ENCODE measurements around the gene NUMA1.
A peak's percentile ranks its signal among the peaks of the same experiment; 100 is the strongest.

NUMA1 gene

DNA sequence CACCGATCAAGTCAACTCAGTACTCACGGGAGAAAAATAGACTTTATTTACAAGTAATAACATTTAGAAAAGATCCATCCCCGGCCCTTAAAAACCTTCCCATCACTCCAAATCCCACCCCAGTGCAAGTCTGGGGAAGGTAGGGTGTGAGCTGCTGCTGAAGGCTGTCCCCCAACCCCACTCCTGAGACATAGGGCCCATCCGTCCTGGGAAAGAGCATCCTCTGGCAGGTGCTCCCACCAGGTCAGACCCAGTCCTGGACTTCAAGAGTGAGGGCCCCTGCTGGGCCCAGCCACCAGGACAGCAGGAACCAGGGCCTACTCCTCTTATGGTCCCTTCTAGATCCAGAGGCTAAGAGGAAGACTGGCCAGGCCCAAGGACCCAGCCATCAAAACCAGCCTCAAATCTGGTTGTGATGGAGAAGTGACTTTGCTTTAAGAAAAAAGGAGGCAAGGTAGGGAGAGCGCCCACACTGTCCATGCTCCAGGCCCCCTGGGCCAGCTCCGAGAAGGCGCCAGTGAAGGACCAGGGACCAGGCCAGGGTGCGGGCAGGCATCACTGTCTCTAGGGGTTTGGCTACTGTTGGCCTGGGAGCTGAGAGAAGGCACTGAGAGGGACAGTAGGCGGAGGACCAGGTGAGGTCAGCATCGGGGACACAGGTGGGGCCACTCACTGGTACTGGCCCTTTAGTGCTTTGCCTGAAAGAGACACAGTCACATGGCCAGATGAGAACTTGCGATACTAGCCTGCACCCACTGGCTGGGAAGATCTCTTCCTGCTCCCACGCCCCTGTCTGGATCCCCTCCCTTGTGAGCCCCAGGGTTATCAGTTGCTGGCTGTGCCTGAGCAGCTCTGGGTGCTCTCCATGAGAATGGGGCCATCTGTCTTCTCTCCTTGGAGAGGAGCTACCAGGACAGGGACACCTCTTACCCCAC, 77.2 kb downstream of the NUMA1 start:
- no peak for DNase-seq (ENCODE audit: low read depth)
- peaks cover 66% of the 10 kb centered on the region for H3K36me3 ChIP-seq (ENCODE audit: control insufficient read depth, insufficient read depth, low read length, severe bottlenecking)
- no peaks in the 10 kb centered on the region for H3K9me3 ChIP-seq (ENCODE audit: control insufficient read depth, low read length)

DNA sequence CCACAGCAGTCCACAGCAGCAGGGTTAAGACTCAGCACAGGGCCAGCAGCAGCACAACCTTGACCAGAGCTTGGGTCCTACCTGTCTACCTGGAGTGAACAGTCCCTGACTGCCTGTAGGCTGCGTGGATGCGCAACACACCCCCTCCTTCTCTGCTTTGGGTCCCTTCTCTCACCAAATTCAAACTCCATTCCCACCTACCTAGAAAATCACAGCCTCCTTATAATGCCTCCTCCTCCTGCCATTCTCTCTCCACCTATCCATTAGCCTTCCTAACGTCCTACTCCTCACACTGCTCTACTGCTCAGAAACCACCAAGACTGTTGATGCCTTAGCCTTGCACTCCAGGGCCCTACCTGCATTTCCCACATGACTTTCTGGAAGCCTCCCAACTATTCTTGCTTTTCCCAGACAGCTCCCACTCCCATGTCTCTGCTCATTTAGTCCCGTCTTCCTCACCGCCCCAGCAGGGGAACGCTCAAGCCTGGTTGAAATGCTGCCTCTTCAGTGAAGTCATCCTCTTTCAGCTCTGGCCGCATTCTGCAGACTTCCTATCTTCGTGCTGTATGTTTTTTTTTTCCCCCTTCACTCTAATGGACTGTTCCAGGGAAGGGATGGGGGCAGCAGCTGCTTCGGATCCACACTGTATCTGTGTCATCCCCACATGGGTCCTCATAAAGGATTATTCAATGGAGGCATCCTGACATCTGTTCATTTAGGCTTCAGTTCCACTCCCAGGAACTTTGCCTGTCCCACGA, 78.3 kb downstream of the NUMA1 start:
- H3K36me3 ChIP-seq (ENCODE audit: control insufficient read depth, insufficient read depth, low read length, severe bottlenecking), result peaks cover 55% of the 10 kb centered on the region
- no peak overlapping the region for H3K4me3 ChIP-seq (ENCODE audit: low read length)
- no peak overlapping the region for H3K9ac ChIP-seq (ENCODE audit: low read length)
- DNase-seq (ENCODE audit: low read depth), result no peak
- no peaks in the 10 kb centered on the region for H3K9me3 ChIP-seq (ENCODE audit: control insufficient read depth, low read length)
- no peaks in the 10 kb centered on the region for H3K27me3 ChIP-seq (replicated peaks; ENCODE audit: control insufficient read depth, insufficient read depth, low read length)
- H3K4me1 ChIP-seq (ENCODE audit: control insufficient read depth, insufficient read depth, low read length), result peaks cover 9% of the 10 kb centered on the region

More for the DNA sequence above, 77.2 kb downstream of the NUMA1 start:
- H3K9ac ChIP-seq (ENCODE audit: low read length), result no peak overlapping the region
- no peaks in the 10 kb centered on the region for H3K27me3 ChIP-seq (replicated peaks; ENCODE audit: control insufficient read depth, insufficient read depth, low read length)
- H3K4me3 ChIP-seq (ENCODE audit: low read length), result no peak overlapping the region
- H3K4me1 ChIP-seq (ENCODE audit: control insufficient read depth, insufficient read depth, low read length), result peaks cover 9% of the 10 kb centered on the region

DNA sequence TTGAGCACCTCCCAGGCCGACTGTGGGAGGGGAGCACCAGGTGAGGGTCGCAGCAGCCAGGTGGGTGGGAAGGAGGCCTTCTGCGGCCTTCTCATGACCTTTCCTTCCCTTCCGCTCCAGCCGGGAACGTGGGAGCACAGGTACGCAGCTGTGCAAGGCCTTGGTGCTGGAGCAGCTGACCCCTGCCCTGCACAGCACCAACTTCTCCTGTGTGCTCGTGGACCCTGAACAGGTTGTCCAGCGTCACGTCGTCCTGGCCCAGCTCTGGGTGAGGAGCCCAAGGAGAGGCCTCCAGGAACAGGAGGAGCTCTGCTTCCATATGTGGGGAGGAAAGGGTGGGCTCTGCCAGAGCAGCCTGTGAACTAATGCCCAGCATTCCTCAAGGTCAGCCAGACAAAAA, 79.1 kb downstream of the NUMA1 start:
- Histone ChIP-seq H3K4me1 (ENCODE audit: control insufficient read depth, insufficient read depth, low read length) (peaks cover 9% of the 10 kb centered on the region), H3K27me3 (replicated peaks; ENCODE audit: control insufficient read depth, insufficient read depth, low read length) (no peaks in the 10 kb centered on the region), H3K4me3 (ENCODE audit: low read length) (no peak overlapping the region), H3K36me3 (ENCODE audit: control insufficient read depth, insufficient read depth, low read length, severe bottlenecking) (peaks cover 47% of the 10 kb centered on the region), H3K9ac (ENCODE audit: low read length) (no peak overlapping the region), H3K9me3 (ENCODE audit: control insufficient read depth, low read length) (no peaks in the 10 kb centered on the region)
- DNase-seq (ENCODE audit: low read depth), result no peak

DNA sequence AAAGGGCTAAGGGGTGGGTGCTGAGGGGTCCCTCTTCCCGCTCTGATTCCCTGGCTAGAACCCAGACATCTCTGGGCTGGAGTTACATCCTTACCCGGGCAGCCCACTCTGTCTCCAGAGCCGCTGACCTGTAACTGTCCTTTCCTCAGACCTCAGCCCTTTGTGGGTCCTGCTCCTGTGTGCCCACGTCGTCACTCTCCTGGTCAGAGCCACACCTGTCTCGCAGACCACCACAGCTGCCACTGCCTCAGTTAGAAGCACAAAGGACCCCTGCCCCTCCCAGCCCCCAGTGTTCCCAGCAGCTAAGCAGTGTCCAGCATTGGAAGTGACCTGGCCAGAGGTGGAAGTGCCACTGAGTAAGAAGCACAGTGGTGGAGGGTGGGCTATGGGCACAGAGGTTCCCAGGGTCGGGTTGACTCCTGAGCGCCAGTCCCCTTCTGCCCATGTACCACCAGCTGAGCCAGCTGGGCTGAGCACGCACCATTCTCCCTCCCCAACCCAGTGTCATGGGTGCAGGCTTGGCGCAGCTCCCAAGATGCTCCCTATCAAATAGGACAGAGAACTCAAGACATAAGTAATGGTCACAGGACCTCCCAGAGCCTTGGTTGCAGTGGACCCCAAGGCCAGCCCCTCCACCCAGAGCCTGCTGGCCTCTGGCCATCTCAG, 80.0 kb downstream of the NUMA1 start:
- H3K27me3 ChIP-seq (replicated peaks; ENCODE audit: control insufficient read depth, insufficient read depth, low read length), result no peaks in the 10 kb centered on the region
- no peak for DNase-seq (ENCODE audit: low read depth)
- peaks cover 9% of the 10 kb centered on the region for H3K4me1 ChIP-seq (ENCODE audit: control insufficient read depth, insufficient read depth, low read length)
- H3K9ac ChIP-seq (ENCODE audit: low read length), result no peak overlapping the region
- H3K36me3 ChIP-seq (ENCODE audit: control insufficient read depth, insufficient read depth, low read length, severe bottlenecking), result peaks cover 38% of the 10 kb centered on the region
- no peak overlapping the region for H3K4me3 ChIP-seq (ENCODE audit: low read length)
- H3K9me3 ChIP-seq (ENCODE audit: control insufficient read depth, low read length), result no peaks in the 10 kb centered on the region

- peaks cover 32% of the 10 kb centered on the region for H3K36me3 ChIP-seq (ENCODE audit: control insufficient read depth, insufficient read depth, low read length, severe bottlenecking)
Measured at GRCh38 chr11:71999798-72000197, 80.5 kb downstream of the NUMA1 start.

GRCh38 chr11:71999362-71999761, 81.0 kb downstream of the NUMA1 start:
- no peaks in the 10 kb centered on the region for H3K27me3 ChIP-seq (replicated peaks; ENCODE audit: control insufficient read depth, insufficient read depth, low read length)
- peak overlapping the region; percentile 25 for H3K4me3 ChIP-seq (ENCODE audit: low read length)
- peaks cover 9% of the 10 kb centered on the region for H3K4me1 ChIP-seq (ENCODE audit: control insufficient read depth, insufficient read depth, low read length)
- no peaks in the 10 kb centered on the region for H3K9me3 ChIP-seq (ENCODE audit: control insufficient read depth, low read length)
- peaks cover 28% of the 10 kb centered on the region for H3K36me3 ChIP-seq (ENCODE audit: control insufficient read depth, insufficient read depth, low read length, severe bottlenecking)
- H3K9ac ChIP-seq (ENCODE audit: low read length), result peak overlapping the region; percentile 20
- DNase-seq (ENCODE audit: low read depth), result peak; percentile 32

More at GRCh38 chr11:71999798-72000197, 80.5 kb downstream of the NUMA1 start:
- Histone ChIP-seq H3K27me3 (replicated peaks; ENCODE audit: control insufficient read depth, insufficient read depth, low read length) (no peaks in the 10 kb centered on the region), H3K4me1 (ENCODE audit: control insufficient read depth, insufficient read depth, low read length) (peaks cover 9% of the 10 kb centered on the region), H3K4me3 (ENCODE audit: low read length) (peak overlapping the region; percentile 25), H3K9ac (ENCODE audit: low read length) (peak overlapping the region; percentile 20), H3K9me3 (ENCODE audit: control insufficient read depth, low read length) (no peaks in the 10 kb centered on the region)
- DNase-seq (ENCODE audit: low read depth), result no peak

DNA sequence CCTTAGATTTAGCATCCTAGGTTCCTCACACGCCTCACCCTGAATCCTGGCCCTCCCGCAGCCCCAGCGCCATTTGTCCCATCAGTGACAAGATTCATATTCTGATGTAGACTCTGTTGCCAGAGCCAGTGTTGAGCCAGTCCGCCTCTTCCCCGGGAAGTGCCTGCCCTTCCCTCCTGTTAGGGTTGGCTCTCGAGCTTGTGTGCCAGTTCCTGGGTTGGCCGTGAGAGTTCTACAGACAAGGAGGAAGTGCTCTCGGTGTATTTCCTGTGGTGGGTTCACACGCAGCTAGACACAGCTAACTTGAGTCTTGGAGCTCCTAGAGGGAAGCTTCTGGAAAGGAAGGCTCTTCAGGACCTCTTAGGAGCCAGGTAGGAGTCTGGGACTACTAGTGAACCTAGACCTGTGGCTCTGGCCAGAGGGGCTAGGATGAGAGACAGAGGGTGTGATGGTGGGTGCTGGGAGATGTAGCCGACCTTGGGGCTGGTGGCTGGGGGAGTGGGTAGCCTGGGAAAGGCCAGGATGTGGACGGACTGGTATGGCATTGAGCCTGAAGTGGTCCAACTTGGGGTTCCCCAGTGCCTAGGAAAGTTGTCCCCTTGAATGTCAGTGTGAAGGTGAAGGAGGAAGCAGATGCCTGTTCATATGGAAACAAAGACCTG, 81.6 kb downstream of the NUMA1 start, which contains the start of gene IL18BP:
Gene IL18BP (plus strand): TSS at position 261 of the 662 bp plus-strand sequence. CDS start 1,076 bp downstream, outside the sequence.
- Histone ChIP-seq H3K36me3 (ENCODE audit: control insufficient read depth, insufficient read depth, low read length, severe bottlenecking) (peaks cover 22% of the 10 kb centered on the region), H3K4me1 (ENCODE audit: control insufficient read depth, insufficient read depth, low read length) (peaks cover 9% of the 10 kb centered on the region), H3K4me3 (ENCODE audit: low read length) (peak within 1 kb of the TSS; percentile 25), H3K27me3 (replicated peaks; ENCODE audit: control insufficient read depth, insufficient read depth, low read length) (no peaks in the 10 kb centered on the region), H3K9ac (ENCODE audit: low read length) (peak within 1 kb of the TSS; percentile 20), H3K9me3 (ENCODE audit: control insufficient read depth, low read length) (no peaks in the 10 kb centered on the region)
- no peak for DNase-seq (ENCODE audit: low read depth)

DNA sequence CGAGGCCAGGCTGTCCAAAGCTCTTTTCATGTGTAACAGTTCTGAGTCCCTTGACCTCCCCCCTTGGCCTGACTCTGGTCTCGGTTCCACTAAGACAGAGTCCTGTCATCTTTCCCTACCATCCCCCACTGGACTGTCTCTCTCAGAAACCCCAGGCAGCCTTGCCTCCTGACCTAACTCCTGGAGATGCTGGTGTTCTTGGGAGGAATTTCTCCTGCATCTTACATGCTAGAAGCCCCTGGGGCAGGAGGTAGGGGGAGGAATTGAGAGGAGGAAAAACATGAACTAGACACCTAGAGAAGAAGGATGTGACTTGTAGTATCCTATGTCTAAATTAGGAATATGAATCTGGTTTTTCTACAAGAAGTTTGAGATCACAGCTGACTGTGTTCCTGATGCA, 82.3 kb downstream of the NUMA1 start:
- Histone ChIP-seq H3K27me3 (replicated peaks; ENCODE audit: control insufficient read depth, insufficient read depth, low read length) (no peaks in the 10 kb centered on the region), H3K36me3 (ENCODE audit: control insufficient read depth, insufficient read depth, low read length, severe bottlenecking) (peaks cover 15% of the 10 kb centered on the region), H3K4me3 (ENCODE audit: low read length) (no peak overlapping the region), H3K9ac (ENCODE audit: low read length) (no peak overlapping the region), H3K4me1 (ENCODE audit: control insufficient read depth, insufficient read depth, low read length) (peaks cover 9% of the 10 kb centered on the region), H3K9me3 (ENCODE audit: control insufficient read depth, low read length) (no peaks in the 10 kb centered on the region)
- DNase-seq (ENCODE audit: low read depth), result no peak

DNA sequence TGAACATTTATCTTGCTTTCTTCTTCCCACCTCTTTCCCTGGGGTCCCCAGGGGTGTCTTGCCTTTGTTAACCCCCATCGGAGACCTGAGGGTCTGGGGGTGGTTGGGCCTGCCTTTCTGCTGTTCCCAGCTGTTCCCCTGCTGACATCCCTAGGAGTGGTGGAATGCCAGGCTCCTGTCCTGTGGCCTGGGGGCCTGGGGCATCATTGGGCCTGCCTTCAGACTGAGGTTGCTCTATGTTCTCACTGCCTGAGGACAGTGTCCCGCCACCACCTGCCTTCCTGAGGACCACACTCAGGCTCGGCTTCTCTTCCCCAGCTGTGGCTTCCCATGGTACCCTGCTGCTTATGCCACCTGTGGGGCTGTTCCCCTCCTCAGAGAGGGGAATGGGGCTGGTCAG, 82.7 kb downstream of the NUMA1 start:
- H3K36me3 ChIP-seq (ENCODE audit: control insufficient read depth, insufficient read depth, low read length, severe bottlenecking), result peaks cover 10% of the 10 kb centered on the region
- H3K27me3 ChIP-seq (replicated peaks; ENCODE audit: control insufficient read depth, insufficient read depth, low read length), result no peaks in the 10 kb centered on the region
- H3K4me1 ChIP-seq (ENCODE audit: control insufficient read depth, insufficient read depth, low read length), result peaks cover 9% of the 10 kb centered on the region
- no peak overlapping the region for H3K4me3 ChIP-seq (ENCODE audit: low read length)
- no peaks in the 10 kb centered on the region for H3K9me3 ChIP-seq (ENCODE audit: control insufficient read depth, low read length)
- no peak for DNase-seq (ENCODE audit: low read depth)
- H3K9ac ChIP-seq (ENCODE audit: low read length), result no peak overlapping the region

GRCh38 chr11:71996946-71997345, 83.4 kb downstream of the NUMA1 start:
- Histone ChIP-seq H3K4me1 (ENCODE audit: control insufficient read depth, insufficient read depth, low read length) (peaks cover 9% of the 10 kb centered on the region), H3K36me3 (ENCODE audit: control insufficient read depth, insufficient read depth, low read length, severe bottlenecking) (peaks cover 4% of the 10 kb centered on the region), H3K27me3 (replicated peaks; ENCODE audit: control insufficient read depth, insufficient read depth, low read length) (no peaks in the 10 kb centered on the region), H3K9ac (ENCODE audit: low read length) (no peak overlapping the region), H3K9me3 (ENCODE audit: control insufficient read depth, low read length) (no peaks in the 10 kb centered on the region), H3K4me3 (ENCODE audit: low read length) (no peak overlapping the region)
- DNase-seq (ENCODE audit: low read depth), result no peak
